Measurements from ENCODE around the gene RARRES1.

DNA sequence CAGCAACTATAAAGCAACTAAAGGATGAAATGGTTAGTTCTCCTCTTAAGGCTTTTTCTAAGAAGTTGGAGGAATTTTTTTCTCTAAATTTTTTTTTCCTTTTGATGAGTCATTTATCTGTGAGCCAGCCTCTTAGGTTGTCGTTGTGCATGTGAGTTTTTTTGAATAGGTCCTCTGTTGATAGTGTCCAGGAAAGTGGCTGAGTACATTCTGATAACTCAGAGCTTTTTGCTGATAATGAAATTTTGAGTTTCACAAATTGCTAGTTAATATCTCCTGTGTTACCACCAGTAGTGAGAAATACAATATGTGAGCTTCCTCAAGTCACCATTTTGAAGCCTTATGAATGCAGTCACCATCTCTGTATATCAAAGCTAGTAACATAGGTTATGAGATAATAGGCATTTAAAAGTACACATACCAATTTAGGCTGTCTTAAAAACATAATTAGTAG, 52.7 kb downstream of the RARRES1 start:
- TF ChIP-seq TEAD4 (IDR thresholded peaks at IDR 0.05) (no peak), RAD21 (IDR thresholded peaks at IDR 0.05; ENCODE audit: low read depth) (no peak), CEBPB (IDR thresholded peaks at IDR 0.05) (no peak), YY1 (IDR thresholded peaks at IDR 0.05; ENCODE audit: low read depth) (no peak)
- TF ChIP-seq, protein P1, sequence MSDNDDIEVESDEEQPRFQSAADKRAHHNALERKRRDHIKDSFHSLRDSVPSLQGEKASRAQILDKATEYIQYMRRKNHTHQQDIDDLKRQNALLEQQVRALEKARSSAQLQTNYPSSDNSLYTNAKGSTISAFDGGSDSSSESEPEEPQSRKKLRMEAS (IDR thresholded peaks at IDR 0.05), result no peak
- TF ChIP-seq, protein P2, sequence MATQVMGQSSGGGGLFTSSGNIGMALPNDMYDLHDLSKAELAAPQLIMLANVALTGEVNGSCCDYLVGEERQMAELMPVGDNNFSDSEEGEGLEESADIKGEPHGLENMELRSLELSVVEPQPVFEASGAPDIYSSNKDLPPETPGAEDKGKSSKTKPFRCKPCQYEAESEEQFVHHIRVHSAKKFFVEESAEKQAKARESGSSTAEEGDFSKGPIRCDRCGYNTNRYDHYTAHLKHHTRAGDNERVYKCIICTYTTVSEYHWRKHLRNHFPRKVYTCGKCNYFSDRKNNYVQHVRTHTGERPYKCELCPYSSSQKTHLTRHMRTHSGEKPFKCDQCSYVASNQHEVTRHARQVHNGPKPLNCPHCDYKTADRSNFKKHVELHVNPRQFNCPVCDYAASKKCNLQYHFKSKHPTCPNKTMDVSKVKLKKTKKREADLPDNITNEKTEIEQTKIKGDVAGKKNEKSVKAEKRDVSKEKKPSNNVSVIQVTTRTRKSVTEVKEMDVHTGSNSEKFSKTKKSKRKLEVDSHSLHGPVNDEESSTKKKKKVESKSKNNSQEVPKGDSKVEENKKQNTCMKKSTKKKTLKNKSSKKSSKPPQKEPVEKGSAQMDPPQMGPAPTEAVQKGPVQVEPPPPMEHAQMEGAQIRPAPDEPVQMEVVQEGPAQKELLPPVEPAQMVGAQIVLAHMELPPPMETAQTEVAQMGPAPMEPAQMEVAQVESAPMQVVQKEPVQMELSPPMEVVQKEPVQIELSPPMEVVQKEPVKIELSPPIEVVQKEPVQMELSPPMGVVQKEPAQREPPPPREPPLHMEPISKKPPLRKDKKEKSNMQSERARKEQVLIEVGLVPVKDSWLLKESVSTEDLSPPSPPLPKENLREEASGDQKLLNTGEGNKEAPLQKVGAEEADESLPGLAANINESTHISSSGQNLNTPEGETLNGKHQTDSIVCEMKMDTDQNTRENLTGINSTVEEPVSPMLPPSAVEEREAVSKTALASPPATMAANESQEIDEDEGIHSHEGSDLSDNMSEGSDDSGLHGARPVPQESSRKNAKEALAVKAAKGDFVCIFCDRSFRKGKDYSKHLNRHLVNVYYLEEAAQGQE (IDR thresholded peaks at IDR 0.05; ENCODE audit: low read depth), result no peak
- TF ChIP-seq, protein P3, sequence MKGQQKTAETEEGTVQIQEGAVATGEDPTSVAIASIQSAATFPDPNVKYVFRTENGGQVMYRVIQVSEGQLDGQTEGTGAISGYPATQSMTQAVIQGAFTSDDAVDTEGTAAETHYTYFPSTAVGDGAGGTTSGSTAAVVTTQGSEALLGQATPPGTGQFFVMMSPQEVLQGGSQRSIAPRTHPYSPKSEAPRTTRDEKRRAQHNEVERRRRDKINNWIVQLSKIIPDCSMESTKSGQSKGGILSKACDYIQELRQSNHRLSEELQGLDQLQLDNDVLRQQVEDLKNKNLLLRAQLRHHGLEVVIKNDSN (IDR thresholded peaks at IDR 0.05), result no peak

Measured in Ishikawa (cell line).